GM12873 (cell line): ENCODE results near the gene STAP1.

ENCODE experiments used
- CTCF ChIP-seq: IDR thresholded peaks from 2 replicates; pipeline ENCODE4 v1.5.1; 2012; ENCODE audit warnings: low read depth, mild to moderate bottlenecking, moderate library complexity, low read length, control low read depth; ENCODE audit not compliant: insufficient read depth; ENCODE audit errors: missing control alignments

The STAP1 gene

GRCh38 chr4:67549123-67549522, 9.4 kb upstream of the STAP1 start:
- TF ChIP-seq CTCF, result peak; percentile 51

GRCh38 chr4:67550451-67550850, 8.1 kb upstream of the STAP1 start:
- TF ChIP-seq CTCF, result no peak

- no peak for TF ChIP-seq CTCF
Measured at GRCh38 chr4:67550857-67551256, 7.7 kb upstream of the STAP1 start.

- no peak for TF ChIP-seq CTCF
Measured at GRCh38 chr4:67554096-67554495, 4.4 kb upstream of the STAP1 start.

- no peak for TF ChIP-seq CTCF
Measured at GRCh38 chr4:67555447-67555846, 3.1 kb upstream of the STAP1 start.

GRCh38 chr4:67556436-67556835, 2.1 kb upstream of the STAP1 start:
- TF ChIP-seq CTCF, result no peak

- no peak for TF ChIP-seq CTCF
Measured at GRCh38 chr4:67565284-67565683, 6.8 kb downstream of the STAP1 start.
